Mammary epithelial cell (primary cell): ENCODE measurements around the gene LGALS14.

Experiments
- CTCF ChIP-seq, 2 donors: IDR thresholded peaks in 1 of 2; conservative IDR thresholded peaks in 1 of 2; 2 replicates each; pipeline ENCODE4 v1.5.1; 2011 to 2012; ENCODE audit warnings: inconsistent platforms in 2 of 2, low read length in 2 of 2, mild to moderate bottlenecking in 2 of 2, control low read depth in 1 of 2, low read depth in 1 of 2; ENCODE audit not compliant: insufficient read depth in 1 of 2; ENCODE audit errors: extremely low read depth in 1 of 2
- EZH2 ChIP-seq: IDR thresholded peaks from 2 replicates; pipeline ENCODE4 v1.6.1; 2012; ENCODE audit warnings: low read length, inconsistent platforms, borderline replicate concordance

DNA sequence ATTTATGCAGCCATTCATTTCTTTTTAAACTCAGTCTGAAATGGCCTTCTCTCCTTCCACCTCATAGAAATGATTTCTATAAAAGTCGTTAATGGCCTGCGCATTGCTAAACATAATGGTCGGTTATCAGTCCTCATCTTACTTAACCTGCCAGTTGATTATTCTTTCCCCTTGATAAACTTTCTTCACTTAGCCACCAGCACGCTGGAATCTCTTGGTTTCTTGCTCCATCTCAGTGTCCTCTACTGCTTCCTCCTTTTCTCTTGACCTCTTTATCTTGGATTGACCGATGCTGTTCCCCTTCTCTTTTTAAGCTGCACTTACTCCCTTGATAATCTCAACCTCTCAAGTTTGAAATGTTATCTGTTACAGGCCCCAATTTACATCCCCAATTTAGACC is 45.7 kb downstream of the LGALS14 start:
- TF ChIP-seq CTCF (conservative IDR thresholded peaks at IDR 0.05 in 1 of 2, IDR thresholded peaks at IDR 0.05 in 1 of 2; ENCODE audit: extremely low read depth in 1 of 2, insufficient read depth in 1 of 2, low read depth in 1 of 2, low read length in 2 of 2) (no peak), EZH2 (no peak)
